ENCODE measurements around the gene SLC38A9. TPM values are rescaled to one million over a fixed set of nuclear protein-coding genes. Genes with fewer than 3 reads are reported as not detected.
"Not testable (repeated sequence)": the region's sequence is repeated elsewhere in the genome, so short reads cannot be mapped to it uniquely, and the experiment has no call there.

The SLC38A9 gene
- total and polyA plus RNA-seq, 2 donors (not counting 1 experiment from before 2014, with no cell fraction given): 23.4 to 36.3 TPM

- no peak for ATAC-seq (ENCODE audit: low read depth)
- Mint-ChIP-seq H3K27me3 (no peaks in the 10 kb centered on the region), H3K4me1 (peaks cover 16% of the 10 kb centered on the region), H3K4me3 (no peak overlapping the region), H3K9me3 (ENCODE audit: insufficient read depth) (no peaks in the 10 kb centered on the region), H3K27ac (no peak overlapping the region)
- peaks cover 6 to 8% of the 10 kb centered on the region in 2 donors for H3K4me1 ChIP-seq (ENCODE audit: control insufficient read depth in 2 of 2, insufficient read depth in 2 of 2, low read length in 2 of 2)
- no peak overlapping the region for H3K4me2 ChIP-seq (replicated peaks; ENCODE audit: low read depth, low read length, poor library complexity, severe bottlenecking)
- peaks cover 0 to 1% of the 10 kb centered on the region in 2 experiments for H3K36me3 ChIP-seq (replicated peaks in 1 of 2; ENCODE audit: control extremely low read depth in 1 of 2, control insufficient read depth in 1 of 2, extremely low read depth in 1 of 2, insufficient read depth in 2 of 2, low read length in 1 of 2)
- H3K79me2 ChIP-seq (ENCODE audit: control insufficient read depth, insufficient read depth, low read length): peaks cover 13% of the 10 kb centered on the region
- no peak overlapping the region for H3K27ac ChIP-seq (ENCODE audit: low read length in 2 of 2)
- no peak overlapping the region for H3K4me3 ChIP-seq (ENCODE audit: control extremely low read depth in 1 of 5, extremely low read depth in 1 of 5, insufficient read depth in 1 of 5, low read depth in 2 of 5, low read length in 4 of 5)
- DNase-seq: no peak
- H4K20me1 ChIP-seq (ENCODE audit: control insufficient read depth, insufficient read depth, low read length, poor library complexity, severe bottlenecking): no peaks in the 10 kb centered on the region
- H3K27me3 ChIP-seq (replicated peaks in 1 of 4; ENCODE audit: control extremely low read depth in 1 of 4, control insufficient read depth in 3 of 4, insufficient read depth in 4 of 4, low read length in 3 of 4): no peaks in the 10 kb centered on the region
- ChIA-PET POLR2A (no interaction called here), CTCF (interaction anchor here (1.5 to 1.7 kb wide), 2 partner anchors 8 to 527 kb away, joined by 5 read pairs; no protein-coding TSS in a partner anchor)
- H3K9ac ChIP-seq (ENCODE audit: low read length): no peak overlapping the region
- WGBS (ENCODE audit: insufficient coverage): 100% methylated on average over 1 of the region's 3 CpGs
- intact Hi-C loops (cut with micrococcal nuclease): no loop called here
- no peak overlapping the region for H2AFZ ChIP-seq (ENCODE audit: insufficient read depth, low read depth, low read length, poor library complexity, severe bottlenecking)
- TF ChIP-seq, protein P1, sequence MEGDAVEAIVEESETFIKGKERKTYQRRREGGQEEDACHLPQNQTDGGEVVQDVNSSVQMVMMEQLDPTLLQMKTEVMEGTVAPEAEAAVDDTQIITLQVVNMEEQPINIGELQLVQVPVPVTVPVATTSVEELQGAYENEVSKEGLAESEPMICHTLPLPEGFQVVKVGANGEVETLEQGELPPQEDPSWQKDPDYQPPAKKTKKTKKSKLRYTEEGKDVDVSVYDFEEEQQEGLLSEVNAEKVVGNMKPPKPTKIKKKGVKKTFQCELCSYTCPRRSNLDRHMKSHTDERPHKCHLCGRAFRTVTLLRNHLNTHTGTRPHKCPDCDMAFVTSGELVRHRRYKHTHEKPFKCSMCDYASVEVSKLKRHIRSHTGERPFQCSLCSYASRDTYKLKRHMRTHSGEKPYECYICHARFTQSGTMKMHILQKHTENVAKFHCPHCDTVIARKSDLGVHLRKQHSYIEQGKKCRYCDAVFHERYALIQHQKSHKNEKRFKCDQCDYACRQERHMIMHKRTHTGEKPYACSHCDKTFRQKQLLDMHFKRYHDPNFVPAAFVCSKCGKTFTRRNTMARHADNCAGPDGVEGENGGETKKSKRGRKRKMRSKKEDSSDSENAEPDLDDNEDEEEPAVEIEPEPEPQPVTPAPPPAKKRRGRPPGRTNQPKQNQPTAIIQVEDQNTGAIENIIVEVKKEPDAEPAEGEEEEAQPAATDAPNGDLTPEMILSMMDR (IDR thresholded peaks at IDR 0.05): no peak
- H3K9me3 ChIP-seq (ENCODE audit: control extremely low read depth in 1 of 3, control insufficient read depth in 2 of 3, insufficient read depth in 1 of 3, low read length in 2 of 3): no peaks in the 10 kb centered on the region
Observed at GRCh38 chr5:55699041-55699688, 13.0 kb downstream of the SLC38A9 start.

DNA sequence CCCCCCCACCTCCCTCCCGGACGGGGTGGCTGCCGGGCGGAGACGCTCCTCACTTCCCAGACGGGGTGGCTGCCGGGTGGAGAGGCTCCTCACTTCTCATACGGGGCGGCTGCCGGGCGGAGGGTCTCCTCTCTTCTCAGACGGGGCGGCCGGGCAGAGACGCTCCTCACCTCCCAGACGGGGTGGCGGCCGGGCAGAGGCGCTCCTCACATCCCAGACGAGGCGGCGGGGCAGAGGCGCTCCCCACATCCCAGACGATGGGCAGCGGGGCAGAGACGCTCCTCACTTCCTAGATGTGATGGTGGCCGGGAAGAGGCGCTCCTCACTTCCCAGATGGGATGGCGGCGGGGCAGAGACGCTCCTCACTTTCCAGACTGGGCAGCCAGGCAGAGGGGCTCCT is 15.4 kb downstream of the SLC38A9 start:
- H3K36me3 ChIP-seq (replicated peaks in 1 of 2; ENCODE audit: control extremely low read depth in 1 of 2, control insufficient read depth in 1 of 2, extremely low read depth in 1 of 2, insufficient read depth in 2 of 2, low read length in 1 of 2); POLR2A ChIA-PET; H3K79me2 ChIP-seq (ENCODE audit: control insufficient read depth, insufficient read depth, low read length); H2AFZ ChIP-seq (ENCODE audit: insufficient read depth, low read depth, low read length, poor library complexity, severe bottlenecking); H4K20me1 ChIP-seq (ENCODE audit: control insufficient read depth, insufficient read depth, low read length, poor library complexity, severe bottlenecking); H3K4me3 ChIP-seq (ENCODE audit: control extremely low read depth in 1 of 5, extremely low read depth in 1 of 5, insufficient read depth in 1 of 5, low read depth in 2 of 5, low read length in 4 of 5); ATAC-seq (ENCODE audit: low read depth); H3K4me2 ChIP-seq (replicated peaks; ENCODE audit: low read depth, low read length, poor library complexity, severe bottlenecking); H3K9me3 Mint-ChIP-seq (ENCODE audit: insufficient read depth); H3K27me3 Mint-ChIP-seq; H3K4me3 Mint-ChIP-seq; H3K4me1 Mint-ChIP-seq; CTCF ChIA-PET; H3K27ac Mint-ChIP-seq; intact Hi-C loops (cut with micrococcal nuclease); H3K27me3 ChIP-seq (replicated peaks in 1 of 4; ENCODE audit: control extremely low read depth in 1 of 4, control insufficient read depth in 3 of 4, insufficient read depth in 4 of 4, low read length in 3 of 4); H3K9ac ChIP-seq (ENCODE audit: low read length); DNase-seq; H3K27ac ChIP-seq (ENCODE audit: low read length in 2 of 2); H3K4me1 ChIP-seq (ENCODE audit: control insufficient read depth in 2 of 2, insufficient read depth in 2 of 2, low read length in 2 of 2); H3K9me3 ChIP-seq (ENCODE audit: control extremely low read depth in 1 of 3, control insufficient read depth in 2 of 3, insufficient read depth in 1 of 3, low read length in 2 of 3): not testable (repeated sequence)
- 100% methylated on average over 7 of the region's 31 CpGs for WGBS (ENCODE audit: insufficient coverage)

All from B cell (primary cell).